SK-N-SH (cell line): ENCODE measurements around the gene C1QTNF5. TPM values are rescaled to one million over a fixed set of nuclear protein-coding genes. Genes with fewer than 3 reads are reported as not detected.

Experiments used
- CTCF ChIA-PET: fragments of 300-600, 350-600 bp; formaldehyde crosslinking; extraction: SDS; loops from one replicate; lab custom pipeline; 2021; lab: Yijun Ruan, JAX
- POLR2A ChIA-PET: fragments of 350-600 bp; sonication (Branson Sonifier 250); formaldehyde crosslinking; extraction: SDS; loops from one replicate; lab custom pipeline; 2020; ENCODE audit warnings: antibody characterized with exemption, inconsistent platforms; lab: Yijun Ruan, JAX
- DNase-seq: peaks from one replicate; pipeline ENCODE4 v3.0.0; 2012
- H2AFZ ChIP-seq: fragments of 200-600 bp; sonication (generic); 2 replicates; pipeline ENCODE4 v1.8.1; 2016; ENCODE audit warnings: antibody characterized with exemption, mild to moderate bottlenecking, low read depth
- H3F3A ChIP-seq: fragments of 200-600 bp; sonication (generic); replicated peaks from 2 replicates; pipeline ENCODE3; 2016; ENCODE audit warnings: antibody characterized with exemption, mild to moderate bottlenecking; ENCODE audit not compliant: insufficient read depth
- H3K27ac ChIP-seq, 2 experiments: fragments of 200-500 bp in 1 of 2; fragments of 200-600 bp in 1 of 2; sonication (Bioruptor generic) in 1 of 2; sonication (generic), shearing (Covaris generic) in 1 of 2; 2 replicates each; pipeline versions ENCODE4 v1.5.1 to v1.6.1; 2014 to 2016; ENCODE audit warnings: low read depth in 2 of 2, inconsistent platforms in 1 of 2, low read length in 1 of 2, mild to moderate bottlenecking in 1 of 2, mixed read lengths in 1 of 2
- H3K27me3 ChIP-seq: fragments of 200-600 bp; sonication (generic), shearing (Covaris generic); 2 replicates; pipeline ENCODE4 v1.6.1; 2016; ENCODE audit warnings: mixed run types; ENCODE audit not compliant: insufficient read depth
- H3K36me3 ChIP-seq, 2 experiments: fragments of 200-500 bp in 1 of 2; fragments of 200-600 bp in 1 of 2; sonication (Bioruptor generic) in 1 of 2; sonication (generic) in 1 of 2; replicated peaks in 1 of 2; 2 replicates each; pipeline versions ENCODE3 to v1.5.1; 2014 to 2016; ENCODE audit warnings: low read length in 1 of 2, mild to moderate bottlenecking in 1 of 2; ENCODE audit not compliant: insufficient read depth in 2 of 2, control insufficient read depth in 1 of 2
- H3K4me1 ChIP-seq, 2 experiments: fragments of 200-500 bp in 1 of 2; fragments of 200-600 bp in 1 of 2; sonication (Bioruptor generic) in 1 of 2; sonication (generic), shearing (Covaris generic) in 1 of 2; 2 replicates each; pipeline versions ENCODE4 v1.5.1 to v1.6.1; 2014 to 2016; ENCODE audit warnings: low read depth in 1 of 2, low read length in 1 of 2, mixed run types in 1 of 2; ENCODE audit not compliant: insufficient read depth in 2 of 2, control insufficient read depth in 1 of 2
- H3K4me2 ChIP-seq: fragments of 200-600 bp; sonication (generic), shearing (Covaris generic); 2 replicates; pipeline ENCODE4 v1.6.1; 2017; ENCODE audit warnings: mixed run types
- H3K4me3 ChIP-seq, 2 experiments: fragments of 200-500 bp in 1 of 2; fragments of 200-600 bp in 1 of 2; sonication (Bioruptor generic) in 1 of 2; sonication (generic), shearing (Covaris generic) in 1 of 2; 2 replicates each; pipeline versions ENCODE4 v1.5.1 to v1.8.1; 2014 to 2016; ENCODE audit warnings: low read depth in 2 of 2, inconsistent platforms in 1 of 2, low read length in 1 of 2, mild to moderate bottlenecking in 1 of 2, mixed read lengths in 1 of 2, moderate library complexity in 1 of 2
- H3K79me2 ChIP-seq: fragments of 200-600 bp; sonication (generic); 2 replicates; pipeline ENCODE4 v1.8.1; 2017; ENCODE audit warnings: mild to moderate bottlenecking; ENCODE audit not compliant: insufficient read depth
- H3K9ac ChIP-seq: fragments of 200-600 bp; sonication (generic); 2 replicates; pipeline ENCODE4 v1.6.1; 2017; ENCODE audit warnings: mixed run types
- H3K9me2 ChIP-seq: fragments of 200-600 bp; sonication (generic); 2 replicates; pipeline ENCODE4 v1.6.1; 2017; ENCODE audit warnings: mixed run types
- H3K9me3 ChIP-seq: fragments of 200-600 bp; sonication (generic); 2 replicates; pipeline ENCODE4 v1.6.1; 2017; ENCODE audit warnings: mixed run types, mild to moderate bottlenecking, moderate library complexity
- H4K20me1 ChIP-seq: fragments of 200-600 bp; sonication (generic); 2 replicates; pipeline ENCODE4 v1.6.1; 2017; ENCODE audit warnings: mild to moderate bottlenecking, mixed run types; ENCODE audit not compliant: insufficient read depth
- CHD2 ChIP-seq: fragments of 150-350 bp; IDR thresholded peaks from 2 replicates; pipeline ENCODE4 v1.6.1; 2018; ENCODE audit warnings: low read length; ENCODE audit not compliant: partially characterized antibody
- CTCF ChIP-seq: fragments of 200-600 bp; sonication (generic); IDR thresholded peaks from 2 replicates; pipeline ENCODE4 v1.6.1; 2017; ENCODE audit warnings: antibody characterized with exemption, mild to moderate bottlenecking, moderate library complexity
- FOSL2 ChIP-seq: IDR thresholded peaks from 2 replicates; pipeline ENCODE4 v1.4.0; 2012; ENCODE audit warnings: low read depth, mild to moderate bottlenecking, moderate library complexity, borderline replicate concordance
- FOXM1 ChIP-seq: IDR thresholded peaks from 2 replicates; pipeline ENCODE4 v1.4.0; 2012; ENCODE audit warnings: low read depth, mild to moderate bottlenecking
- IRF3 ChIP-seq: fragments of 150-350 bp; IDR thresholded peaks from 2 replicates; pipeline ENCODE4 v1.6.1; 2016; ENCODE audit warnings: mild to moderate bottlenecking, low read depth, low read length
- NFIC ChIP-seq: IDR thresholded peaks from 2 replicates; pipeline ENCODE4 v1.4.0; 2012; ENCODE audit warnings: borderline replicate concordance
- RCOR1 ChIP-seq: fragments of 150-350 bp; IDR thresholded peaks from 2 replicates; pipeline ENCODE4 v1.6.1; 2017; ENCODE audit warnings: antibody characterized with exemption, low read length
- TCF12 ChIP-seq: IDR thresholded peaks from 2 replicates; pipeline ENCODE4 v1.4.0; 2012
- USF1 ChIP-seq: IDR thresholded peaks from 2 replicates; pipeline ENCODE4 v1.4.0; 2012; ENCODE audit warnings: low read depth, borderline replicate concordance
- USF2 ChIP-seq: fragments of 150-350 bp; IDR thresholded peaks from 2 replicates; pipeline ENCODE4 v1.6.1; 2017; ENCODE audit warnings: antibody characterized with exemption, low read length, low read depth, borderline replicate concordance
- YY1 ChIP-seq: IDR thresholded peaks from 2 replicates; pipeline ENCODE4 v1.4.0; 2012; ENCODE audit warnings: low read depth, mild to moderate bottlenecking
- WGBS: methylation state at CpG from one replicate; pipeline ENCODE4 v1.1.6; 2017; ENCODE audit warnings: low lambda C conversion rate; 5-methylcytosine and 5-hydroxymethylcytosine counted together
- polyA plus RNA-seq, 3 experiments: library from polyadenylated mRNA; depleted of rRNA; stranded (reverse); fragments of >200 nt; gene quantifications; 2 replicates each; pipeline ENCODE4 v1.2.3, GENCODE V29; 2012

C1QTNF5 gene
- polyA plus RNA-seq, 1 of the 3 experiments (the other 2 are of a cell fraction), result 0.71 TPM

GRCh38 chr11:119351232-119351631 is 10.5 kb upstream of the C1QTNF5 start (continued):
- TF ChIP-seq NFIC (no peak), IRF3 (no peak)

- TF ChIP-seq RCOR1, result no peak
- TF ChIP-seq FOXM1, result no peak
- TF ChIP-seq YY1, result no peak
- no peak for TF ChIP-seq FOSL2
- no peak for TF ChIP-seq TCF12
- TF ChIP-seq USF1, result no peak
- TF ChIP-seq USF2, result no peak
- TF ChIP-seq CTCF, result no peak
- TF ChIP-seq CHD2, result no peak
- no peak for DNase-seq
- H2AFZ ChIP-seq, result no peak overlapping the region
- no peaks in the 10 kb centered on the region for H3K79me2 ChIP-seq
- H3K27me3 ChIP-seq, result no peaks in the 10 kb centered on the region; the same call in 1 of the 2 replicates
- no peak overlapping the region for H3K9ac ChIP-seq
- no peaks in the 10 kb centered on the region for H3K9me2 ChIP-seq
- H3F3A ChIP-seq, result no peaks in the 10 kb centered on the region
- ChIA-PET CTCF (interaction anchor here (1.0 to 11.0 kb wide), 8 partner anchors 10 to 145 kb away, joined by 3 to 85 read pairs (median 4); partner anchors contain the start of genes CBL and USP2), POLR2A (no interaction called here)
- no peak overlapping the region for H3K4me2 ChIP-seq
- WGBS, result 79% methylated on average over 5 of the region's 6 CpGs
- H3K9me3 ChIP-seq, result no peaks in the 10 kb centered on the region
- H3K4me1 ChIP-seq, result peaks cover 0 to 18% of the 10 kb centered on the region in 2 experiments; a peak in 1 of 4 replicates
- H4K20me1 ChIP-seq, result no peaks in the 10 kb centered on the region
- no peak overlapping the region for H3K4me3 ChIP-seq
- H3K27ac ChIP-seq, result no peak overlapping the region
- no peaks in the 10 kb centered on the region for H3K36me3 ChIP-seq
Measured at GRCh38 chr11:119350302-119350701, 9.6 kb upstream of the C1QTNF5 start.
